Uterus (tissue), 4 donors: Measurements from ENCODE around the gene PAN2. TPM values are rescaled to one million over a fixed set of nuclear protein-coding genes. Genes with fewer than 3 reads are reported as not detected.
"Not testable (repeated sequence)": the region's sequence is repeated elsewhere in the genome, so short reads cannot be mapped to it uniquely, and the experiment has no call there.

Source experiments
- DNase-seq, 2 donors: peaks; one replicate each; pipeline ENCODE4 v3.0.0-alpha.2; 2019 to 2020
- H3K27ac ChIP-seq, 2 donors: fragments of 200-600 bp; sonication (generic); 1 replicate in 1 of 2; 2 replicates in 1 of 2; pipeline ENCODE4 v1.5.1; 2016 to 2018
- H3K27me3 ChIP-seq, 2 donors: fragments of 200-600 bp; sonication (generic); one replicate each; pipeline ENCODE4 v1.5.1; 2018 to 2019; ENCODE audit warnings: control low read depth in 1 of 2
- H3K36me3 ChIP-seq, 2 donors: fragments of 200-600 bp; sonication (generic); one replicate each; pipeline ENCODE4 v1.5.1; 2019; ENCODE audit warnings: control low read depth in 1 of 2
- H3K4me1 ChIP-seq, 2 donors: fragments of 200-600 bp; sonication (generic); one replicate each; pipeline ENCODE4 v1.5.1; 2018 to 2019; ENCODE audit warnings: control low read depth in 1 of 2
- H3K4me3 ChIP-seq, 2 donors: fragments of 200-600 bp; sonication (generic); 1 replicate in 1 of 2; 2 replicates in 1 of 2; pipeline ENCODE4 v1.5.1; 2018 to 2019; ENCODE audit warnings: mild to moderate bottlenecking in 1 of 2
- H3K9me3 ChIP-seq, 2 donors: fragments of 200-600 bp; sonication (generic); one replicate each; pipeline ENCODE4 v1.5.1; 2019; ENCODE audit warnings: control low read depth in 1 of 2
- POLR2A ChIP-seq, 2 donors: fragments of 450-650 bp; IDR thresholded peaks; one replicate each; pipeline ENCODE4 v1.6.1; 2016; ENCODE audit warnings: antibody characterized with exemption in 2 of 2, mild to moderate bottlenecking in 1 of 2, moderate library complexity in 1 of 2
- intact Hi-C: fragments of 100-400 bp; cut with DNase I; formaldehyde crosslinking; loops from one replicate; pipeline ENCODE4 v1.15.1; 2023; ENCODE audit warnings: low total_unique reads
- total RNA-seq, 4 donors: library from RNA; depleted of rRNA in 3 of 4; stranded (reverse); fragments of >200 nt in 3 of 4; gene quantifications; one replicate each; pipeline versions ENCODE4 v1.1.0 to v1.2.4, GENCODE V29; 2014 to 2023
- TF ChIP-seq, protein P1 (sequence below), 4 experiments: fragments of 200-600 bp in 2 of 4; fragments of 450-650 bp in 2 of 4; sonication (generic) in 2 of 4; IDR thresholded peaks; one replicate each; pipeline ENCODE4 v1.5.1; 2016 to 2019; ENCODE audit warnings: antibody characterized with exemption in 4 of 4, mild to moderate bottlenecking in 2 of 4, moderate library complexity in 1 of 4
- donor health status: DM: yes; HTN: yes; CAD: no.

The PAN2 gene
- total RNA-seq, 4 donors from 2014 or later, result 33.2 to 104 (median 50.6) TPM

DNA sequence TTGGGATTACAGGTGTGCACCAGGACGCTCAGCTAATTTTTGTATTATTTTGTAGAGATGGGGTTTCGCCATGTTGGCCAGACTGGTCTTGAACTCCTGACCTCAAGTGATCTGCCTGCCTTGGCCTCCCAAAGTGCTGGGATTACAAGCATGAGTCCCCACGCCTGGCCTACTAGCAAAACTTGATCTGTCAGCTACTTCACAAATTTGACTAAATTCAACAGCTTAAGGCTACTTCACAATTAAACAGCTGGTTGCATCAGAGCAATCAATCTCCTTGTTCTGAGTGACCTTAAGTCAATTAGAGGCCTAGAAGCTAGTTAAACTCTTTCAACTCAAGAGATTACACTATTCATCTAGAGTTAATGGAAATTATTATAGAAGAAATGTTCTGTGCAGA, 54.9 kb downstream of the PAN2 start:
- H3K27ac ChIP-seq, result no peak overlapping the region
- intact Hi-C loops, result no loop called here
- TF ChIP-seq, protein P1, sequence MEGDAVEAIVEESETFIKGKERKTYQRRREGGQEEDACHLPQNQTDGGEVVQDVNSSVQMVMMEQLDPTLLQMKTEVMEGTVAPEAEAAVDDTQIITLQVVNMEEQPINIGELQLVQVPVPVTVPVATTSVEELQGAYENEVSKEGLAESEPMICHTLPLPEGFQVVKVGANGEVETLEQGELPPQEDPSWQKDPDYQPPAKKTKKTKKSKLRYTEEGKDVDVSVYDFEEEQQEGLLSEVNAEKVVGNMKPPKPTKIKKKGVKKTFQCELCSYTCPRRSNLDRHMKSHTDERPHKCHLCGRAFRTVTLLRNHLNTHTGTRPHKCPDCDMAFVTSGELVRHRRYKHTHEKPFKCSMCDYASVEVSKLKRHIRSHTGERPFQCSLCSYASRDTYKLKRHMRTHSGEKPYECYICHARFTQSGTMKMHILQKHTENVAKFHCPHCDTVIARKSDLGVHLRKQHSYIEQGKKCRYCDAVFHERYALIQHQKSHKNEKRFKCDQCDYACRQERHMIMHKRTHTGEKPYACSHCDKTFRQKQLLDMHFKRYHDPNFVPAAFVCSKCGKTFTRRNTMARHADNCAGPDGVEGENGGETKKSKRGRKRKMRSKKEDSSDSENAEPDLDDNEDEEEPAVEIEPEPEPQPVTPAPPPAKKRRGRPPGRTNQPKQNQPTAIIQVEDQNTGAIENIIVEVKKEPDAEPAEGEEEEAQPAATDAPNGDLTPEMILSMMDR (IDR thresholded peaks at IDR 0.05), result no peak
- no peak for TF ChIP-seq POLR2A (IDR thresholded peaks at IDR 0.05)
- H3K4me3 ChIP-seq, result no peak overlapping the region
- no peak for DNase-seq
- H3K9me3 ChIP-seq, result no peaks in the 10 kb centered on the region
- H3K27me3 ChIP-seq, result no peaks in the 10 kb centered on the region
- no peaks in the 10 kb centered on the region for H3K4me1 ChIP-seq
- H3K36me3 ChIP-seq, result no peaks in the 10 kb centered on the region

DNA sequence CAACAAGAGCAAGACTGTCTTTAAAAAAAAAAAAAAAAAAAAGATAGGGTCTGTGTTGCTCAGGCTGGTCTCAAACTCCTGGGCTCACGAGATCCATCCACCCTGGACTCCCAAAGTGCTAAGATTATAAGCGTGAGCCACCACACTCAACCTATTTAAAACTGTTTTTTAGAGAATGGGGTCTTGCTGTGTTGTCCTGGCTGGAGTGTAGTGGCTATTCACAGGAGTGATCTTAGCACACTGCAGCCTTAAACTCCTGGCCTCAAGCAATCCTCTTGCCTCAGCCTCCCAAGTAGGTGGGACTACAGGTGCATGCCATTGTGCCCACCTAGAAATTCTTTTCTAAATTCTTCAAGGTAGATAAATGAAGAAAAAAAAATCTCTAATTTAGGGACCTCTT, 59.5 kb downstream of the PAN2 start:
- Histone ChIP-seq H3K4me3 (no peak overlapping the region), H3K9me3 (no peaks in the 10 kb centered on the region), H3K27ac (no peak overlapping the region), H3K36me3 (no peaks in the 10 kb centered on the region), H3K4me1 (no peaks in the 10 kb centered on the region), H3K27me3 (no peaks in the 10 kb centered on the region)
- no peak for DNase-seq
- intact Hi-C loops, result no loop called here
- TF ChIP-seq, protein P1 (IDR thresholded peaks at IDR 0.05), result no peak
- no peak for TF ChIP-seq POLR2A (IDR thresholded peaks at IDR 0.05)

DNA sequence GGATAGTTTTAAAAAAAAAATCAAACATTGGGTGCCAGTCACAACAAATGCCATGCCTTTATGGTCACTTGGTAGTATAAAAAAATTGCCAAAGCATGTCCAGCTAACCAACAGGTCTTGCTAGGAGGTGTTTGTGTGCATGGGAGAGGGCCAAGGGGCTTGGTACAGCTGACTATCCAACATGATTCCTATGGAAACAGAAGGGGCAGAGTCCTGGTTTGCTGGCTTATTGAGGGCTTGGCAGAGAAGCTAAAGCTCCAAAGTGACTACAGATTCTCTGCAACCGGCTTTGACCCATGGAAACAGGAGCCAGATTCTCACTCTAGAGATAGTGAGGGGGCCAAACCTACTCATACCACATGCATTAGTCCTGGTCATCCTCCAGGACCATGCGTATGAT, 61.3 kb downstream of the PAN2 start:
- intact Hi-C loops, H3K27ac ChIP-seq, DNase-seq, H3K27me3 ChIP-seq, H3K4me1 ChIP-seq, H3K36me3 ChIP-seq, H3K4me3 ChIP-seq, H3K9me3 ChIP-seq: not testable (repeated sequence)

DNA sequence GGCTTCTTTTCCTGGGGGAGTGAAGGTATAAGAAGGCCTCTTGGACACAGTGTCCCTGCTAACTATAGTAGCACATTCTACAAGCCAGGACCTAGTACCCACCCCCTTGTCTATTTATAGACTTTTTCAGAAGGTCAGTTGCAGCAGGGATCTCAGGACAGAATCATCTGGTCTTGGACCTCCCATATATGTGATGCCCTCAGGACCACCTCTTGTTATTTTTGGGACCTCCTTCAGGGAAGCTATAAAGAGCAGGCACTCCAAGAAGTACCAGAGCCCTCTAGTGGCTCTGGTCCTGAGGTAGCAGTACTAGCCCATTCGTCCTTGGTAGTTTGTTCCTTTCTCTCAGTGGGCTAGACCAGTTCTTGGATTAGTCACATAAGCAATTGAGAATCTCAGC, 62.8 kb downstream of the PAN2 start:
- TF ChIP-seq POLR2A (IDR thresholded peaks at IDR 0.05), result no peak
- TF ChIP-seq, protein P1 (IDR thresholded peaks at IDR 0.05), result peak in 1 of 4 experiments; percentile 18
- Histone ChIP-seq H3K27ac (no peak overlapping the region), H3K36me3 (no peaks in the 10 kb centered on the region)

DNA sequence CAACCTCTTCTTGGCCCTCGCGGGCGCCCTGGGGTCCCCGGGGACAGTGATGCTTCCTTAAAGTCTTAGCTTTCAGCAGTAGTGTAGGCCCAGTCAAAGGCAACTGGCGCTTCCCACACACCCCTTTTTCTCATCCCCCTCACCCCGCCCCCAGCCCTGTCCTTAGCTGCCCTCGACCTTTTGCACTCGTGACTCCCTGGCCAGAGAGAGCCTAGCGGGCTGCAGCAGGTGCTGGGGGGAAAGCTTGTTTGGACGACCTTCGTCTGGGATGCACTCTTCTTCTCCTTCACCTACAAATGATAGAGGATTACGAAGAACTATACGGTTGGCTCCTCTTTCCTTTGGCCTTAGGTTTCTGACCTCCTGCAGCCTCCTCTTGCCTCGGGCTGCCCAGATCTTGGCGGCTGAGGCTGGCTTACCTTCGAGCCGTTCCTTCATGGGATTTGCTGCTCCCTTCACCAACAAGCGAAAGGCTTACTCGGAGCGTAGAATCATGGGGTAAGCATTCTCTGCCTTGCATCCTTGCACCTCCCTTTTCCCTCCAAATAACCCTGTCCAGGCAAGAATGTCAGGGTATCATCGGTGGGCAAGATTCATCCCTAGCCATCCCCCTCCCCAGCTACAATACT, 66.2 kb downstream of the PAN2 start:
- H3K36me3 ChIP-seq, result no peaks in the 10 kb centered on the region
- no peak for DNase-seq
- peak overlapping the region; percentile 62 to 71 for H3K4me3 ChIP-seq
- H3K4me1 ChIP-seq, result peaks cover 0 to 8% of the 10 kb centered on the region in 2 donors
- no peaks in the 10 kb centered on the region for H3K27me3 ChIP-seq
- intact Hi-C loops, result no loop called here
- TF ChIP-seq POLR2A (IDR thresholded peaks at IDR 0.05), result no peak
- TF ChIP-seq, protein P1 (IDR thresholded peaks at IDR 0.05), result no peak
- H3K27ac ChIP-seq, result peak overlapping the region; percentile 94
- H3K9me3 ChIP-seq, result no peaks in the 10 kb centered on the region

More for the DNA sequence above, 62.8 kb downstream of the PAN2 start:
- Histone ChIP-seq H3K4me1 (peaks cover 0 to 8% of the 10 kb centered on the region in 2 donors), H3K27me3 (no peaks in the 10 kb centered on the region), H3K4me3 (no peak overlapping the region), H3K9me3 (no peaks in the 10 kb centered on the region)
- intact Hi-C loops, result no loop called here
- no peak for DNase-seq
